ENCODE measurements around the gene CHRNA4.

Gene CHRNA4

DNA sequence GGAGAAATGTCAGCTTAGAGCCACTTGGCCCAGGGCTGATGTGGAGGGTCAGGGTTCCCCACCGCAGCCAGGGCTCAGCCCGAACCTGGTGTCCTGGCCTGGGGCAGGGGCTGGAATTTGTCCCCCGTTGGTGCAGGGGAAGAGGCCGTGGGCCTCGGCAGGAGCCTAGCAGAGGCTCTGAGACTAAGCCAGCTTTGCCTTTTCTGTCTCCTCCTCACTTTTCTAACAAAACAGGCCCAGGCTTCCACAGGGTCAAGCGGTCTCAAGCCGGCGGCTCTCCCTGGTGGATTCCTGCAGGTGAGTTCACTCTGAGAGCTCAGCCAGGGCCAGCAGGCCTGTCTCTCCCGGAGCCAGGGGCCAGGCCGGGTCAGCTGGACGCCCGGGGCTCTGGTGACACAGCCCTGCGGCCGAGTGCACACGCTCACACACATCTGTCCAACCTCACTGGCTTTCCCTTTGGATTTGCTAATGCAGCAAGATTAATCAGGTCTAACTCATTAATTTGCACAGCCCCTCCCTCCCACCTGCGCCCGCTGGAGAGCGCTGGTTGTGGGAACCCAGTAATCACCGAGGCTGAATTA, 2.9 kb upstream of the CHRNA4 start:
- Mint-ChIP-seq H3K4me3 (no peak overlapping the region), H3K4me1 (peaks cover 7% of the 10 kb centered on the region), H3K36me3 (no peaks in the 10 kb centered on the region), H3K27ac (no peak overlapping the region), H3K9me3 (no peaks in the 10 kb centered on the region), H3K27me3 (peaks cover 77% of the 10 kb centered on the region)
- ATAC-seq, result no peak

- Mint-ChIP-seq H3K36me3 (no peaks in the 10 kb centered on the region), H3K27ac (no peak overlapping the region), H3K27me3 (peaks cover 85% of the 10 kb centered on the region), H3K9me3 (no peaks in the 10 kb centered on the region), H3K4me1 (peaks cover 7% of the 10 kb centered on the region), H3K4me3 (no peak overlapping the region)
- ATAC-seq, result no peak
These were observed 2.1 kb upstream of the CHRNA4 start for GRCh38 chr20:63363013-63363957.

GRCh38 chr20:63362436-63363009, 1.4 kb upstream of the CHRNA4 start:
- no peaks in the 10 kb centered on the region for H3K36me3 Mint-ChIP-seq
- ATAC-seq, result no peak
- peaks cover 87% of the 10 kb centered on the region for H3K27me3 Mint-ChIP-seq
- H3K4me1 Mint-ChIP-seq, result peaks cover 7% of the 10 kb centered on the region
- no peak overlapping the region for H3K27ac Mint-ChIP-seq
- no peaks in the 10 kb centered on the region for H3K9me3 Mint-ChIP-seq
- no peak overlapping the region for H3K4me3 Mint-ChIP-seq

DNA sequence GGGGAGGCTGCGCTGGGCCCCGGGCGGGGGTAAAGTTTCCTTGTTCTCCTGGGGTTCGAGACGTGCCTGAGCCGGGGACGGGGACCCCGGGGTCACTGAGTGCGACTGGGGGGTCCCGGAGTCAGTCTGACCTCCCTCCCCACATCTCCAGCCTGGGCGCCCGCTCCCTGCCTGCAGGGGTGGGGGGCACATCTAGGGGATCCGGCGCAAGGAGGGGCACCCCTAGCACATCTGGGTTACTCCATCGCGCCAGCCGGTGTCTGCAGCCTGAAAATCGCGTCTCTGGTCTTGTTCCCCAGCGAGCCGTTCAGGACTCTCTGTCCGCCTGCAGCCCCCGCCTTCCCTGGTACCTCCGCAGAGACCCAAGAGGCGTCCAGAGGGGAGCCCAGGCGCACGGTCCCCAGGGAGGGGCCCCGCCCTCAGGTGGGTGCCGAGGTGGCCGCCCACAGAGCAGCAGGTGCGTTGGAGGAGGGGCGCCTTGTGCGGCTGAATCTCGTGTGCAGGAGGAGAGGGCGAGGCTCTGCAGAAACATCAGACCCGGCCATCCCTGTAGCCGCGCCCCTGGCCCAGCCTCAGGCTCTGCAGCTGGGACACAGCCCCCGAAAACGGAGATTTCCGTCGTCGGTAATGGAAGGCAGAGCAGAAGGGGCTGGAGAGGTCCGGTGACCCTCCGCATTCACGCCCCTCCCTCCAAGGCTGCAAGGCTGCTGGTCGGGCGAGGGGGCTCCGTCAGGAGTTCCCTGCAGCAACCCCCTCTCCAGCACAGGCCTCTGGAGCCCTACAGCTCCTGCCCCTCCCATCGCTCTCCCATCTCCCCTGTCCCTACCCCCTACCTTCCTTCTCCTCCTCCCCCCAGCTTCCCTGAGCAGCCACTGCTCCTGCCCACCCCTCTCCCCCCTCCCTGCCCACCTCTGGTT, 628 bp upstream of the CHRNA4 start:
- no peaks in the 10 kb centered on the region for H3K36me3 Mint-ChIP-seq
- no peak overlapping the region for H3K27ac Mint-ChIP-seq
- peak; percentile 12 for ATAC-seq
- H3K27me3 Mint-ChIP-seq, result peaks cover 87% of the 10 kb centered on the region
- no peaks in the 10 kb centered on the region for H3K9me3 Mint-ChIP-seq
- no peak overlapping the region for H3K4me3 Mint-ChIP-seq
- H3K4me1 Mint-ChIP-seq, result peaks cover 7% of the 10 kb centered on the region

DNA sequence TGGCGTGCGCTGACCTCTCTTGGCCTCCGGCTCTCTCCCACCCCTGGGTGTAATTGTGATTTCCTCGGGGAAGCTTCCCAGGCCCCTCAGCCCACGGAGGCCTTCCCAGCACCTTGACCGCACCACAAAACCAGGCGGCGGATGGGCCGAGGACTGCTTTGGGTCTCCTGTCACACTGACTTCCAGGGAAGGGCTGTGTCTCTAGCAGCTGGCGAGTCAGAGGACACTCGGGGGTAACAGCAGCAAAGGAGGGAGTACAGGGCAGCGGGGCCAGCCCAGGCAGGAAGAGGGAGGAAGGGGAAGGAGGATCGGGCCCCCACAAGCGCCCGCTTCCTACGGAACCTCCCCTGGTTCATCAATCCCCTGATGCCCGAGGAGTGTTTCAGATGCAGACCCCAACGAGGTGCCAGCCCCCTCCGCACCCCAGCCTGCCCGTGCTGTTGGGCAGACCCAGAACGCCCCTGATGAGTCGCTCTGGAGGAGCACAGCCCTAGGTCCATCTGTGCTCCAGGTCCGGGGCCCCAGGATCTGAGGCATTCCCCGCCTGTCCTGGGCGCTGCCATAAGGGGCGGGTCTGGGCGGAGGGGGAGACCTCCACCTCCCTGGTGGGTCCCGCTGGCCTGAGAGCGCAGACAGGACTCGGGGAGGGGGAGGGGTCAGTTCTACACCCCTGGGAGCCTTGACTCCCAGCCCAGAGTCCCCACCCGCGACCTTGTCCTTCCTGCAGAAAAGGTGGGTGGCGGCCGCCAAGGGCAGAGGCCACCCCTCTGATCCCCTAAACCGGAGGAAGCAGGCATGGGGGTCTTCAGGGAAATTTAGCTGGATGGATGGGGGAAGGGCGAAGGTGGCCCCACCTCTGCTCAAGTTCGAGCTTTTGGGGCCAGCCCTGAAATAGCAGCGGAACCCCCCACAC, 956 bp downstream of the CHRNA4 start:
- H3K4me3 Mint-ChIP-seq, result no peak overlapping the region
- H3K36me3 Mint-ChIP-seq, result no peaks in the 10 kb centered on the region
- no peaks in the 10 kb centered on the region for H3K9me3 Mint-ChIP-seq
- H3K27me3 Mint-ChIP-seq, result peaks cover 84% of the 10 kb centered on the region
- no peak for ATAC-seq
- no peak overlapping the region for H3K27ac Mint-ChIP-seq
- H3K4me1 Mint-ChIP-seq, result peaks cover 7% of the 10 kb centered on the region

- no peaks in the 10 kb centered on the region for H3K9me3 Mint-ChIP-seq
- peaks cover 84% of the 10 kb centered on the region for H3K27me3 Mint-ChIP-seq
- no peak for ATAC-seq
- no peak overlapping the region for H3K4me3 Mint-ChIP-seq
- H3K4me1 Mint-ChIP-seq, result peaks cover 7% of the 10 kb centered on the region
- H3K36me3 Mint-ChIP-seq, result no peaks in the 10 kb centered on the region
- no peak overlapping the region for H3K27ac Mint-ChIP-seq
These were observed 1.8 kb downstream of the CHRNA4 start for GRCh38 chr20:63359164-63359934.

DNA sequence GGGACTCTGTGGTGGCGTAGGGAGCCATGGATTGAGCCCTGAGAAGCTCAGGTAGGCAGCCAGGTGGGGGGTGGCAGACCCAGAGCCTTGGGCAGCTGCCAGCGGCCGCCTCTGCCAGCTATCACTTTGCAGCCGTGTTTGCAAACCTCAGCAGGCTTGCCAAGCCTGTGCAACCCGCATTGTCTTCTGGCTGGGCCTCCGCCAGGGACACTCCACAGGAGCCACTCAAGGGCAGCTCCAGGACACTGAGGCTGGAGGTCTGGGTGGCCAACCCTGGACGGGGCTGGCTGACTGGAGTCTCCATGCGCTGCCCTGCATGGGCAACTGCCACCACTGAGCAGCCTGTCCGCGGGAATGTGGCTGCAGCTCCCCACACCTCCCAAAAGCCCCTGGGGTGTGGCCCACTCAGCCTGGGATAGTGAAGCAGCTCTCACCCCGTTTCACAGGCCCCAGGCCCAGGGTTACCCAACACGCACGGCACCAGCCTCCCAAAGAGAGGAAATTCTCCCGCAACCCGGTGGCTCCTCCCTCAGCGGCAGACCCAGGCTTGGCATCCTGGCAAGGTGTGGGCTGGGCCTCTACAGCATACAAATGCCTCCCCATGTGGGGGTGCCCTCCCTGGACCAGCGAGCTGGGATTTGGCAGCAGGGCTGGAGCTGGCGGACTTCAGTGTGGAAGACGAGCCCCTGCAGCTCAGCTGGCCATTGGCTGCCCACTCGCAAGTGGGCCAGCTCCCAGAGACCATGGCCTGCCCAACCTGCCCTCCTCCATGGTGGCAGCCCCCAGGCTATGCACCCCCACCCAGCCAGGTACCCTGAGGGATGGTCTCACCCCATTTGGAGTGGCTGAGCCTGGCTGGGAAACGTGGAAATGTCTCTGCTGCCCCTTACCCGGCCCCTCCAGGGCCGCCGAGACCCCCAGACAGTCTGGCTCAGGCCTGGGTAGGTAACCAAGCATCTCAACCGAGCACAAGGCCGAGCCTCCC, 2.9 kb downstream of the CHRNA4 start:
- H3K4me1 Mint-ChIP-seq, result peaks cover 7% of the 10 kb centered on the region
- no peaks in the 10 kb centered on the region for H3K9me3 Mint-ChIP-seq
- H3K27ac Mint-ChIP-seq, result no peak overlapping the region
- peaks cover 74% of the 10 kb centered on the region for H3K27me3 Mint-ChIP-seq
- no peak overlapping the region for H3K4me3 Mint-ChIP-seq
- no peaks in the 10 kb centered on the region for H3K36me3 Mint-ChIP-seq
- no peak for ATAC-seq

- peaks cover 63% of the 10 kb centered on the region for H3K27me3 Mint-ChIP-seq
- ATAC-seq, result no peak
- H3K4me3 Mint-ChIP-seq, result no peak overlapping the region
- H3K36me3 Mint-ChIP-seq, result no peaks in the 10 kb centered on the region
- peaks cover 2% of the 10 kb centered on the region for H3K4me1 Mint-ChIP-seq
- no peaks in the 10 kb centered on the region for H3K9me3 Mint-ChIP-seq
- H3K27ac Mint-ChIP-seq, result no peak overlapping the region
These were observed 3.9 kb downstream of the CHRNA4 start for GRCh38 chr20:63356931-63357879.

DNA sequence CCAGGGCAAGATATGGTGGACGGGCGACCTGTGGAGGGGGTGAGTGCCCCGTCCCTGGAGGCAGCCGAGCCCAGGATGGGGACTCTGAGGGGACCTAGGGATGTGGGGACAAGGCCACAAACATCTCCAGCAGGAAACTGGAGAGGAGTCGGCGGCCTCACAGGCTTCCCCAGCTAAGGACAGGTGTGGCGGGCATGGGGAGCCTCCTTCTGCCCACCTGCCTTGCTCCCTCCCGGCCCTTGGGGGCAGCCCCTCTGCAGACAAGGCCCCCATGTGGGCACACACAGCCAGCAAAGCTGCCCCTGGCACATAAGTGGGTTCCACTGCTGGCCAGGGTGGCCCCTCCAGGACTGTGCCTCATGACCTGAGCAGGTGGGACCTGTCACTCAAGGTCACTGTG, 4.6 kb downstream of the CHRNA4 start:
- Mint-ChIP-seq H3K36me3 (no peaks in the 10 kb centered on the region), H3K4me3 (no peak overlapping the region), H3K27ac (no peak overlapping the region), H3K27me3 (peaks cover 57% of the 10 kb centered on the region), H3K9me3 (no peaks in the 10 kb centered on the region), H3K4me1 (no peaks in the 10 kb centered on the region)
- no peak for ATAC-seq

DNA sequence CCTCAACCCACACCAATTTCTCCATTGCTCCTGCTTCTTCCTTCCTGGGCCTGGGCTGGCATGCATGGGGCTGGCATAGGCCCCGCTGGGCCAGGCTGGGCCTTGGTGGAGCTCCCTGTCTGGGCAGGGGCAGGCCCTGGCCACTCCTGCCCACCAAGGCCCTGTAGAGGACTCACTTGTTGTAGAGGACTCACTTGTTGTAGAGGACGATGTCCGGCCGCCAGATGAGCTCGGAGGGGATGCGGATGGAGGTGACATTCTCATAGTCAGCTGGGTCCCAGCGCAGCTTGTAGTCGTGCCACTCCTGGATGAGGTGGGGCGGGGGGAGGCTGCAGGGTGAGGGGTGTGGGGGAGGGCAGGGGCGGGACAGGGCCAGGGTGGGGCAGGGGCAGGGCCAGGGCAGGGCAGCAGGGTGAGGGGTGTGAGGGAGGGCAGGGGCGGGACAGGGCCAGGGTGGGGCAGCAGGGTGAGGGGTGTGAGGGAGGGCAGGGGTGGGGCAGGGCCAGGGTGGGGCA, 5.3 kb downstream of the CHRNA4 start:
- peaks cover 55% of the 10 kb centered on the region for H3K27me3 Mint-ChIP-seq
- no peak overlapping the region for H3K27ac Mint-ChIP-seq
- H3K9me3 Mint-ChIP-seq, result peaks cover 4% of the 10 kb centered on the region
- no peaks in the 10 kb centered on the region for H3K36me3 Mint-ChIP-seq
- no peaks in the 10 kb centered on the region for H3K4me1 Mint-ChIP-seq
- H3K4me3 Mint-ChIP-seq, result no peak overlapping the region
- no peak for ATAC-seq

DNA sequence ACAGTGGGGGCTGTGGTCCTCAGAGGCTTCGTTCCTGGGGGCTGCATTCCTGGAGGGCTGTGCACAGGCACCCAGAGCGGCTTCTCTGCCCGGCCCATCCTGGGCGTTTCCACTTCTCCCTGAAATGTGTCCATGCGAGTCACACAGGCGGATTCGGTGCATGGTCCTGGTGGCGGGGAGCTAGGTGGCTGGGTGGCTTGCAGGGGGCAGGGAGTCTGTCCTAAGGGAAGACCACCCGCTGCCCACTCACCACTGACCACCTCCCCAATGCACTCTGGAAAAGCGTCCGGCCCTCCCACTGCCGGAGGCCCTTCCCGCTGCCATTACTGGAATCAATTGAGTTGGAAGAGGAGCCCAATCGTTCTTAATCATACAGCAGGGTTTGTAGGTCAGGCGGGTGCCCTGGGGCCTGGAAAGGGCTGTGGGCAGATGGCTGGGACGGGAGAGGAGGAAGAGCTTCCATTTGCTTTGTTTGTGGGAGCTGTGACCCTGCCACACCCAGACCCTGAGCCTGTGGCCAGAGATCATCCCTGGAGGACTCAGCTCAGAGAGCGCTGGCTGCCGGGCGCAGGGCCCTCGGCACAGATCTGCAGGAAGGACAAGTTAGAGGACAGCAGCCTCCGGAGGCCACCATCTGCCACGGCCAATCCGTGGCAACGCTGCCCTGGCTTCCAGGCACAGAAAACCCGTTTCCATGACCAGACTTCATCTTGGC, 6.4 kb downstream of the CHRNA4 start:
- H3K27me3 Mint-ChIP-seq, result peaks cover 47% of the 10 kb centered on the region
- H3K4me1 Mint-ChIP-seq, result no peaks in the 10 kb centered on the region
- H3K4me3 Mint-ChIP-seq, result no peak overlapping the region
- ATAC-seq, result no peak
- no peak overlapping the region for H3K27ac Mint-ChIP-seq
- H3K36me3 Mint-ChIP-seq, result no peaks in the 10 kb centered on the region
- peaks cover 9% of the 10 kb centered on the region for H3K9me3 Mint-ChIP-seq
